ENCODE data around the gene SLC12A4.

Gene SLC12A4

GRCh38 chr16:67928147-67928546 is 40.3 kb downstream of the SLC12A4 start:
- no peak for DNase-seq (ENCODE audit: low read depth in 1 of 2, low spot score in 1 of 2)
- Histone ChIP-seq H3K27me3 (ENCODE audit: insufficient read depth, poor library complexity, severe bottlenecking) (no peaks in the 10 kb centered on the region), H3K27ac (replicated peaks) (no peak overlapping the region), H3K4me3 (replicated peaks; ENCODE audit: insufficient read depth, low read length) (no peak overlapping the region)
- TF ChIP-seq SPI1 (IDR thresholded peaks at IDR 0.05; ENCODE audit: borderline replicate concordance, low read depth) (no peak), POLR2AphosphoS5 (IDR thresholded peaks at IDR 0.05; ENCODE audit: low read depth) (no peak), REST (IDR thresholded peaks at IDR 0.05; ENCODE audit: insufficient replicate concordance, low read depth) (no peak), CTCF (IDR thresholded peaks at IDR 0.05; ENCODE audit: insufficient read depth, low read length) (no peak), GABPA (IDR thresholded peaks at IDR 0.05; ENCODE audit: low read depth) (no peak)

GRCh38 chr16:67927131-67927941 is 41.1 kb downstream of the SLC12A4 start:
- Histone ChIP-seq H3K27ac (replicated peaks) (no peak overlapping the region), H3K4me3 (replicated peaks; ENCODE audit: insufficient read depth, low read length) (no peak overlapping the region), H3K27me3 (ENCODE audit: insufficient read depth, poor library complexity, severe bottlenecking) (no peaks in the 10 kb centered on the region)

GRCh38 chr16:67926181-67926750 is 42.2 kb downstream of the SLC12A4 start:
- Histone ChIP-seq H3K27ac (replicated peaks) (no peak overlapping the region), H3K27me3 (ENCODE audit: insufficient read depth, poor library complexity, severe bottlenecking) (no peaks in the 10 kb centered on the region), H3K4me3 (replicated peaks; ENCODE audit: insufficient read depth, low read length) (no peak overlapping the region)
- DNase-seq (ENCODE audit: low read depth in 1 of 2, low spot score in 1 of 2): no peak
- TF ChIP-seq REST (IDR thresholded peaks at IDR 0.05; ENCODE audit: insufficient replicate concordance, low read depth) (no peak), GABPA (IDR thresholded peaks at IDR 0.05; ENCODE audit: low read depth) (no peak), CTCF (IDR thresholded peaks at IDR 0.05; ENCODE audit: insufficient read depth, low read length) (no peak), POLR2AphosphoS5 (IDR thresholded peaks at IDR 0.05; ENCODE audit: low read depth) (no peak), SPI1 (IDR thresholded peaks at IDR 0.05; ENCODE audit: borderline replicate concordance, low read depth) (no peak)

More at GRCh38 chr16:67927131-67927941, 41.1 kb downstream of the SLC12A4 start:
- no peak for DNase-seq (ENCODE audit: low read depth in 1 of 2, low spot score in 1 of 2)
- TF ChIP-seq SPI1 (IDR thresholded peaks at IDR 0.05; ENCODE audit: borderline replicate concordance, low read depth): no peak
- TF ChIP-seq GABPA (IDR thresholded peaks at IDR 0.05; ENCODE audit: low read depth): no peak

- H3K4me3 ChIP-seq (replicated peaks; ENCODE audit: insufficient read depth, low read length): no peak overlapping the region
- TF ChIP-seq GABPA (IDR thresholded peaks at IDR 0.05; ENCODE audit: low read depth) (no peak), SPI1 (IDR thresholded peaks at IDR 0.05; ENCODE audit: borderline replicate concordance, low read depth) (no peak), REST (IDR thresholded peaks at IDR 0.05; ENCODE audit: insufficient replicate concordance, low read depth) (no peak), POLR2AphosphoS5 (IDR thresholded peaks at IDR 0.05; ENCODE audit: low read depth) (no peak), CTCF (IDR thresholded peaks at IDR 0.05; ENCODE audit: insufficient read depth, low read length) (no peak)
- no peak overlapping the region for H3K27ac ChIP-seq (replicated peaks)
- no peaks in the 10 kb centered on the region for H3K27me3 ChIP-seq (ENCODE audit: insufficient read depth, poor library complexity, severe bottlenecking)
- DNase-seq (ENCODE audit: low read depth in 1 of 2, low spot score in 1 of 2): no peak
These were observed 44.1 kb downstream of the SLC12A4 start for GRCh38 chr16:67924140-67924906.

Measured in HL-60 (cell line).